ENCODE measurements around the gene TMEM131.

The TMEM131 gene

DNA sequence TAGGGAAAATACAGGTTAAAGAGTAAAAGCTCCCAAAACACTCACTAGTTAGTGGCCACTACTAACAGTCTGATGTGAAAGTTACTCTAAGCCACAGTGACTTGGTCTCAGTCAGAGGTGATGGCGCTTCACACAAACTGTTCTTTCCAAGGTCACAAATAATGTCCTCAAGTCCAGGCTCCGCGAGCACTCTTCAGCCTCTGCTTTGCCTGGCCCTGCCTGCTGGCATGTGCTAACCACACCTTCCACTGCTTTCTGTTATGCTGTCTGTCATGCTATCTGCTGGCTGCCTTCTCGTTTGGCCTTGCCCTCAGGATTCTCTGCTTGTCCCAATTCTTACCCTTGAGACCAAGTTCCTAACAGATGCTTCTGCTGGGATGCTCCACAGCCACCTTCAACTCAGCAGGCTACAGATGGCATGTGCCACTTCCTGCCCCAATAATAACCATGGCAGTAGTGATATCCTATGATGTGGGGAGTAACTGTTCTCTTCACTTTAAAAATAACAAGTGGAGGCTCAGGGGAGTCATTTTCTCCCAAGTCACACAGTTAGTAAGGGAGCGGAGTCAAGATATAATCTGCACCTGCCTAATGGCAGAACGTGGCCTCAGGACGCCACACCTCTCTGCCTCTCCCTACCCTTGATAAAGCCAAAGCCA, 206.6 kb downstream of the TMEM131 start:
- DNase-seq: no peak

- DNase-seq: no peak
Observed at GRCh38 chr2:97785818-97786217, 209.9 kb downstream of the TMEM131 start.

- DNase-seq: no peak
Observed at GRCh38 chr2:97784953-97785352, 210.8 kb downstream of the TMEM131 start.

GRCh38 chr2:97781981-97782380, 213.8 kb downstream of the TMEM131 start:
- no peak for DNase-seq

GRCh38 chr2:97779141-97779540, 216.6 kb downstream of the TMEM131 start:
- no peak for DNase-seq

- no peak for DNase-seq
Observed at GRCh38 chr2:97775074-97775473, 220.7 kb downstream of the TMEM131 start.

DNA sequence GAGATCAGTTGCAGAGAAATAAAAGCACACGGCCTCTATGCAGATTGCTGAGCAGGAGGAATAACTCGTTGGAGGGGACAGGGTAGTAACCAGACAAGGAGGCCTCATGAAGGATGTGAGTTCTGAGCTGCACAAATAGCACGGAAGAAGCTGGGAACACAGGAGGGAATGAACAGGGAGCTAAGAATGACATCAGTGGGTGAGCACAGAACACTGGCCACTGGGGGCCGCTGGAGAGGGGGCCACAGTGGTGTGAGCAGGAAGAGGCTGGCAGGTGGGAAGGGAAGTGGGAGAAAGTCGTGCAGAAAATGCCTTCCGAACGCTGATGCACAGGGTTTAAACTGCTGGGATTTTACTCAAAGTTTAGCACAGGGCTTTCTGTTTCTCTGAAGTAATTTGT, 221.3 kb downstream of the TMEM131 start:
- DNase-seq: peak; percentile 1

DNA sequence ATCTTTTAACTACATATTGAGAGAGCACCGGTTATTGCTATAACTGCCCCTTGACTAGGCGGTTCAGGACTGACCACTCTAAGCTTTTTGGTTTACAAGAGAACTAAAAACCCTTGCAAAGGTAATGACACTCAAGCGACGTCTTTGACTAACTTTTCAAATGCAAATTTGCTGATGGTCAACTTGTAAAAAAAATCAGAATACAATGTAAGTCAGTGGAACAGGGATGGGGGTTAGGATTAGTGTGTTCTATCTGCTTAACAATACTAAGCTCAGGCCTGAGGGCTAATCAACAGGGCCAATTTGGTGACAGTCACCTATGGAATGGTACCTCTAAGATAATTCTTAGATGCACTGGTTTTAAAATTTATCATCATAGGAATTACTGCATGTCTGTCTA, 225.3 kb downstream of the TMEM131 start:
- DNase-seq: no peak

DNA sequence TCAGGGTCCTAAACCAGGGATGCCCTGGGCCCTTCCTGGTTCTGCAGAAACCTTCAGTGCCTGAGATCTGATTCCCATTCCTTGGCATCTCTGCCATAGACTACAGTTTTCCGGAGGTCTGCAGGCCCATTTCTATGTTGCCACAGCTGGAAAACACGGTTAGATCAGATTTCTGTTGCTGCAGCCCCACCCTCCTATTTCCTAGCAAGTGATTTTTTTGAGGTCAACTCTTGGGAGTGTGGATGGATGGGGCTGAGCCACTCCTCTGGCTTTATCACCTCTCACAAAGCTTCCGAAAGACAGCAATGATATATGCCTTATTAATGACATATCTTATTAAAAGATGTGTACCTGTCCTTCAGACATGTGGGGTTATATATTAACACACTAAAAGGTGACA, 226.0 kb downstream of the TMEM131 start:
- no peak for DNase-seq

GRCh38 chr2:97769308-97769707, 226.4 kb downstream of the TMEM131 start:
- DNase-seq: no peak

DNA sequence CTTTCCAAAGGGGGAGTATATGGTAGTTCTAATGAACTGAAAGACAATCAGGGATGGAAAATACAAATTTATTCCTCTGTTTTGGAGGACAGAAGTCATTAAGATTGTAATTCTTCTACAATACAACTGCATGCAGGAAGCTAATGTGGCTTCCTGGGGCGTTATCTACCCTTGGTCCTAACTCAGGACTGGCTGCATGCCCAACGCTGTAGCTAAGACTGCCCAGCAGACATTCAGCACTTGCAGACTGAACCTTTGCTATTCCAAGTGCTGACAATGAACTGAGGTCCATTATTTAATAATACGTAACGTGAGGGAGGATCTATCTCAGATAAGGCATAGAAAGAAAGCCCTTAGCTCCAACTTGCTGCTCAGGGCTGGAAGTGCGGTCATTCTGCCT, 229.2 kb downstream of the TMEM131 start:
- no peak for DNase-seq

DNA sequence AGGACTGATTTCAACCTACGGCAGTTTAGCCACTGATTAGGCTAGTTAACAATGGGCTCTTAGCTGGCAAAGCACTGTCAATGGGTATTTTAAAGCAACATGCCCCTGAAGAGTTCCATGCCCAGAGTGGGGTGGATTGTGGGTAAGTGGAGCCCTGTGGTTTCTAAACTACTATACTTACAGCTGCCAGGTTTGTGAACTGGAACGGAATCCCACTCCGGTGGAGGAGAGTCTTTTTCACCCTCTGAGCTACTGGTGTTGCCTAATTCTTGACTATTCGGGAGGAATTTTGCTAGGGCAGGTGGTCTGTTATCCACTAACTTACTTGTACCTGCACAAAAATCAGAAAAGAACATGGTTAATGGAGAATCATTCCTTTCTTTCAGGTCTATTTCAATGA, 229.8 kb downstream of the TMEM131 start:
- DNase-seq: no peak

GRCh38 chr2:97764559-97765263, 231.0 kb downstream of the TMEM131 start:
- no peak for DNase-seq

- DNase-seq: no peak
Observed at GRCh38 chr2:97763176-97763845, 232.4 kb downstream of the TMEM131 start.

GRCh38 chr2:97761192-97761591, 234.6 kb downstream of the TMEM131 start:
- DNase-seq: no peak

GRCh38 chr2:97760480-97761049, 235.2 kb downstream of the TMEM131 start:
- DNase-seq: no peak

GRCh38 chr2:97759727-97760407, 235.9 kb downstream of the TMEM131 start:
- DNase-seq: no peak

DNA sequence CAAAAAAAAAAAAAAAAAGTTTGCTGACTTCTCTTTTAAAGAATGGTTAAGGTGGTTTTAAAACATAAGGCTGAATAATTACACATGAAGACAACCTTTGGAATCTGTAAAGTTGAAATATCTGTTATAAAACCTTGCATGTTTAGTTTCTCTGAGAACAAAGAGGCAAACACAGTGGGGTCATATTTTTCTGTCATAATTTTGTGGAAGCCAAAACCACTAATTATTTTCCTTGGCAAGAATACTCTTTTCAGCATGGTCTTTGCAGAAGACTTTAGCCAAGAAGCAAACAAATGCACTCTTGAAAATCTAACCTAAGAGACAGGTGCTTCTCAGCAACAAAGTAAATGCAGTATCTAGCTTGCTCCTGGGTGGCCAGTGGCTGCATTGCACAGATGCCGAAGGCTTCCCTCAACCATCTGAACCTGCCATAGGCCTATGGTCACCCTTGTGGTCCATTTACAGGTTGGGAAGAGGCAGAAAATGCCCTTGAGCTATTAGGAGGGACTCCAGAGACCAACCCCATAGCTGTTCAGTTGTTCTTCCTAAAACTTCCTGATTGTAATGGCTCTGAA, 237.5 kb downstream of the TMEM131 start:
- DNase-seq: no peak

DNA sequence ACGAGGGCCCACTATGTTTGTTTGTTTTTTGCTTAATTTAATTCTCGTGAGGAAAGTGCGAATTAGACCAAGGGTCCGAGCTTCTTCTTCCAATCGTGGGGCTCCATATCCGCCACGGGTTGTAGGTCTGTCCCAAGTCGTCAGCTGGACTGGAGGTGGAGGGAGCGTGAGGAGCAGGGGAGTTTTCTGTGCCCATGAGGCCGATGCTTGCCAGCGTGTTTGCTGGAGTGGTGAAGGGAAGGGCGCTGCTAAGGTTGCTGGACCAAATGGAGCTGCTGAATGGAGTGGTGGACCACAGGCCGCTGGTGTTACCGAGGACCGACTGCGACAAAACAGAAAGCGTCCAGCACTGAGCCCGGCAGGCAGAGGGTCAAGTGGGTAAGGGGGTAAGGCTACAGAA, 238.7 kb downstream of the TMEM131 start:
- no peak for DNase-seq

DNA sequence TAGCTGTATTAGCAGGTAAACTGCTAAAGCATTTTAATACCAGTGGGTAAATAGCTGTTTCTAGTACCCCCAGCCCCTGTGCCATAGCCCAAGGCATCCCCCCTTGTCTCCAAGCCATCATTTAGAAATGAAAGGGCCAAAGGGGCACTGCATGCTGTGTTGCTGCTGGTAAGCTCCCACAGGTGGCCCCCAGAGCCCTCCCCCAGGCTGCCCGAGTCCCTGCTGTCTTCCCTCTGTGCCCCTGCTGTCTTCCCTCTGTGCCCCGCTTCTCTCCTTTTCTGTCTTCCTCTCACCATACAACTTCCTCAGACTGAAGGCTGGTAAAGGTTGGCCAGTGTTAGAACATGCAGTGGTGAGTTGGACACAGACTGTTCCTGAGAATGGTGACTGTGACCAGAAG, 240.3 kb downstream of the TMEM131 start:
- no peak for DNase-seq

GRCh38 chr2:97754690-97755346, 240.9 kb downstream of the TMEM131 start:
- no peak for DNase-seq
